ENCODE results near the gene DYNC1H1. TPM values are rescaled to one million over a fixed set of nuclear protein-coding genes. Genes with fewer than 3 reads are reported as not detected.
A peak's percentile ranks its signal among the peaks of the same experiment; 100 is the strongest.

DYNC1H1 gene
- total RNA-seq, 1 donor from 2014 or later = 277 TPM

DNA sequence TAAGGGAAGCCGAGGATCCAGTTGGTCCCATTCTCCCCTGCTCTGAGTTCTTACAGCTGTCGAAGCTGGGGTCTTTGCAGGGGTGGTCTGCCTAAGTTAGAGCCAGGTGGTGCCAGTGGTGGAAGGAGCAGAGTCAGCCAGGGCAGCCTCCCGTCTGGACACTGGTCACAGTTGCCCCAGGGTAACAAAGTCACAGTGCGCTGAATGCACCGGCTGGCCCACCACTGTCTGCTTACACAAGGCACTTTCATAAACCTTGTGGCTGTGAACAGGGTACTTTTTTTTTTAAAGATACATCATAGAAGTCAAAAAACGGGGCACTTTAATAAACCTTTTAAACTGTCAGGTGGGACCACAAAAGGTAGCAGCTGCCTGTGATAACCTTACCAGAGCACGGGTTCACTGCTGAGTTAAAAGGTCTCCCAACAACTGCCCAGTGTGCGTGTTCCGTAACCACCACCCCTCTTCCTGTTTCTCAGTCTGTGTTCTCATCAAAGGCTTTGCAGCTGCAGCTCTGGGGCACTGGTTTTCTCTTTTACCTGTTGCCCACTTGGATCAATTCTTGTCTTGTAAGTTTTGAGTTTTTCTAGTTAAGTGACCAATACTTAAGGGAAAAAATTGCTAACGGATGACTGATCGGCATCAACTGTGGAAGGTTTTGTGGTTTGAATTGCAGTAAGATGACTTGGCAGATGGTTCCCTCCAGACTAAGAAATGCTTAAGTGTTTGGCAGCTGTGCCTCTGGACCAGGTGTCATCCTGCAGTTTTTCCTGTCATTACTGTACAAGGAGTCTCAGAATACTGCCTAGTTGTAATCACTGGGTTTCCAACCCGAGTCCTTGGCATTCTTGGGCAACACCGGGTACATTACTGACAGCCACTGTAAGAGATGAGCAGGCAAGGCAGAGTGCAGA, 55.9 kb downstream of the DYNC1H1 start:
- TF ChIP-seq, protein P1, sequence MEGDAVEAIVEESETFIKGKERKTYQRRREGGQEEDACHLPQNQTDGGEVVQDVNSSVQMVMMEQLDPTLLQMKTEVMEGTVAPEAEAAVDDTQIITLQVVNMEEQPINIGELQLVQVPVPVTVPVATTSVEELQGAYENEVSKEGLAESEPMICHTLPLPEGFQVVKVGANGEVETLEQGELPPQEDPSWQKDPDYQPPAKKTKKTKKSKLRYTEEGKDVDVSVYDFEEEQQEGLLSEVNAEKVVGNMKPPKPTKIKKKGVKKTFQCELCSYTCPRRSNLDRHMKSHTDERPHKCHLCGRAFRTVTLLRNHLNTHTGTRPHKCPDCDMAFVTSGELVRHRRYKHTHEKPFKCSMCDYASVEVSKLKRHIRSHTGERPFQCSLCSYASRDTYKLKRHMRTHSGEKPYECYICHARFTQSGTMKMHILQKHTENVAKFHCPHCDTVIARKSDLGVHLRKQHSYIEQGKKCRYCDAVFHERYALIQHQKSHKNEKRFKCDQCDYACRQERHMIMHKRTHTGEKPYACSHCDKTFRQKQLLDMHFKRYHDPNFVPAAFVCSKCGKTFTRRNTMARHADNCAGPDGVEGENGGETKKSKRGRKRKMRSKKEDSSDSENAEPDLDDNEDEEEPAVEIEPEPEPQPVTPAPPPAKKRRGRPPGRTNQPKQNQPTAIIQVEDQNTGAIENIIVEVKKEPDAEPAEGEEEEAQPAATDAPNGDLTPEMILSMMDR (IDR thresholded peaks at IDR 0.05; ENCODE audit: insufficient read depth, low read length, severe bottlenecking) = no peak
- Histone ChIP-seq H3K4me3 (ENCODE audit: low read depth, low read length) (no peak overlapping the region), H3K36me3 (ENCODE audit: control insufficient read depth, insufficient read depth, low read length) (peaks cover 51% of the 10 kb centered on the region), H3K27me3 (ENCODE audit: control insufficient read depth, insufficient read depth, low read length) (no peaks in the 10 kb centered on the region)
- DNase-seq (ENCODE audit: low read depth) (no peak), FAIRE-seq (no peak)

- H3K4me3 ChIP-seq (ENCODE audit: low read depth, low read length) = no peak overlapping the region
- FAIRE-seq (no peak), DNase-seq (ENCODE audit: low read depth) (peak; percentile 79)
- TF ChIP-seq, protein P1 (IDR thresholded peaks at IDR 0.05; ENCODE audit: insufficient read depth, low read length, severe bottlenecking) = no peak
- no peaks in the 10 kb centered on the region for H3K27me3 ChIP-seq (ENCODE audit: control insufficient read depth, insufficient read depth, low read length)
- peaks cover 42% of the 10 kb centered on the region for H3K36me3 ChIP-seq (ENCODE audit: control insufficient read depth, insufficient read depth, low read length)
Observed at GRCh38 chr14:102026934-102027333, 62.6 kb downstream of the DYNC1H1 start.

- no peaks in the 10 kb centered on the region for H3K27me3 ChIP-seq (ENCODE audit: control insufficient read depth, insufficient read depth, low read length)
- TF ChIP-seq, protein P1 (IDR thresholded peaks at IDR 0.05; ENCODE audit: insufficient read depth, low read length, severe bottlenecking) = no peak
- no peak overlapping the region for H3K4me3 ChIP-seq (ENCODE audit: low read depth, low read length)
- FAIRE-seq (no peak), DNase-seq (ENCODE audit: low read depth) (no peak)
- H3K36me3 ChIP-seq (ENCODE audit: control insufficient read depth, insufficient read depth, low read length) = peaks cover 44% of the 10 kb centered on the region
Observed at GRCh38 chr14:102027951-102028350, 63.6 kb downstream of the DYNC1H1 start.

DNA sequence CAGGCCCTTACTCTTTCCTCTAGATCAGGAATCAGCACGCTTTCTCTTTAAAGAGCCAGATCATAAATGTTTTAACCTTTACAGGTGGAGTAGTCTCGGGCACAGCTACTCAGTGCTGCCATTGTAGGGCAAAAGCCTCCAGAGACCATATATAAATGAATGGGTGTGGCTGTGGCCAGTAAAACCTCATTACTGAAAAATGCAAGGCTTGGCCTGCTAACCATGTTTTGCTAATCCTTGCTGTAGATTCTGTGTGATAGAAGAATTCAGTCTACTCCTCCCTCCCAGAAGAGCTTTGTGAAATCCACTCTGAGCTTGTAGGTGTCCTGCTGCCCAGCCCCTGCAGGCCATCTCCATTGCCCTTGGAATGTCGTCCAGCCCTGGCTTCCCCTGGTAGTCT, 64.4 kb downstream of the DYNC1H1 start:
- peak; percentile 51 for DNase-seq (ENCODE audit: low read depth)
- Histone ChIP-seq H3K4me3 (ENCODE audit: low read depth, low read length) (no peak overlapping the region), H3K36me3 (ENCODE audit: control insufficient read depth, insufficient read depth, low read length) (peaks cover 48% of the 10 kb centered on the region), H3K27me3 (ENCODE audit: control insufficient read depth, insufficient read depth, low read length) (no peaks in the 10 kb centered on the region)
- TF ChIP-seq, protein P1 (IDR thresholded peaks at IDR 0.05; ENCODE audit: insufficient read depth, low read length, severe bottlenecking) = no peak
- peak; percentile 72 for FAIRE-seq

DNA sequence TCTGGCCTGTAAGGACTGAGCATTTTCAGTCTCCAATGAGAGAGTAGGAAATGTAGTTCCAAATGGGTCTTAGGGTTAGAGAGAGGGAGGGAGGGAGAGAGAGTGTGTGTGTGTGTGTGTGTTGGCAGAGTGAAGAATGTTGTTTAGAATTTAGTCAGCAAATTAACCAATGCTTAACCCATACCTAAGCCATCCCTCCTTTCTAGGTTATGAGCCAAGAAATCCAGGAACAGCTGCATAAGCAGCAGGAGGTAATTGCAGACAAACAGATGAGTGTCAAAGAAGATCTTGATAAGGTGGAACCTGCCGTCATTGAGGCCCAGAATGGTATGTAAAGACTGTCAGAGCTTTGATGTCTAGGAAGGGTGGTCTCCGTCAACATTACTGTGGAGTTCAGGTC, 65.6 kb downstream of the DYNC1H1 start:
- Histone ChIP-seq H3K27me3 (ENCODE audit: control insufficient read depth, insufficient read depth, low read length) (no peaks in the 10 kb centered on the region), H3K4me3 (ENCODE audit: low read depth, low read length) (no peak overlapping the region), H3K36me3 (ENCODE audit: control insufficient read depth, insufficient read depth, low read length) (peaks cover 50% of the 10 kb centered on the region)
- TF ChIP-seq, protein P1 (IDR thresholded peaks at IDR 0.05; ENCODE audit: insufficient read depth, low read length, severe bottlenecking) = no peak
- DNase-seq (ENCODE audit: low read depth) (no peak), FAIRE-seq (no peak)

All from bronchial epithelial cell (primary cell).